GM12865 (cell line): Measurements from ENCODE around the gene ACTR6.

Experiments
- DNase-seq: peaks from one replicate; pipeline ENCODE4 v3.0.0; 2010; ENCODE audit warnings: low read depth
- H3K4me3 ChIP-seq: 2 replicates; pipeline ENCODE4 v1.5.1; 2011; ENCODE audit warnings: mild to moderate bottlenecking, low read depth, low read length, control low read depth
- CTCF ChIP-seq: IDR thresholded peaks from 2 replicates; pipeline ENCODE4 v1.5.1; 2011; ENCODE audit warnings: low read length, control low read depth, low read depth, inconsistent platforms; ENCODE audit not compliant: insufficient read depth; ENCODE audit errors: missing control alignments

The ACTR6 gene

GRCh38 chr12:100266835-100267602, 66.4 kb downstream of the ACTR6 start, which contains the start of the genes DEPDC4 and SCYL2:
DEPDC4 (minus strand) TSS chr12:100267079; CDS start chr12:100267076, 3 bp downstream.
SCYL2 (plus strand) TSS chr12:100267177; CDS start chr12:100282971, 15,794 bp downstream.
- TF ChIP-seq CTCF, result no peak
- DNase-seq, result peak; percentile 96
- peak within 1 kb of the TSS; percentile 98 for H3K4me3 ChIP-seq

GRCh38 chr12:100267603-100268281, 67.1 kb downstream of the ACTR6 start:
- H3K4me3 ChIP-seq, result peak overlapping the region; percentile 98
- no peak for DNase-seq
- TF ChIP-seq CTCF, result no peak

GRCh38 chr12:100268835-100269564, 68.4 kb downstream of the ACTR6 start:
- peak overlapping the region; percentile 98 for H3K4me3 ChIP-seq
- TF ChIP-seq CTCF, result no peak
- DNase-seq, result no peak

GRCh38 chr12:100273782-100274181, 73.2 kb downstream of the ACTR6 start:
- DNase-seq, result no peak
- no peak for TF ChIP-seq CTCF
- H3K4me3 ChIP-seq, result no peak overlapping the region
